AG10803 (cell line): Measurements from ENCODE around the gene TEAD2.

Experiments used
- DNase-seq: peaks from one replicate; pipeline ENCODE4 v3.0.0; 2010; ENCODE audit warnings: low read depth
- H3K4me3 ChIP-seq: 2 replicates; pipeline ENCODE4 v1.5.1; 2011; ENCODE audit warnings: mild to moderate bottlenecking, low read length, control low read depth
- CTCF ChIP-seq: conservative IDR thresholded peaks from 2 replicates; pipeline ENCODE4 v1.5.1; 2011; ENCODE audit warnings: mild to moderate bottlenecking, low read length, control low read depth, inconsistent platforms

TEAD2 gene

GRCh38 chr19:49403404-49404187, 41.4 kb upstream of the TEAD2 start:
- no peak for TF ChIP-seq CTCF
- no peak for DNase-seq
- H3K4me3 ChIP-seq = no peak overlapping the region

GRCh38 chr19:49400029-49400428, 37.8 kb upstream of the TEAD2 start:
- TF ChIP-seq CTCF = no peak
- H3K4me3 ChIP-seq = no peak overlapping the region
- peak; percentile 29 for DNase-seq

GRCh38 chr19:49398931-49399330, 36.7 kb upstream of the TEAD2 start:
- no peak for DNase-seq
- no peak overlapping the region for H3K4me3 ChIP-seq
- no peak for TF ChIP-seq CTCF

GRCh38 chr19:49398001-49398615, 35.9 kb upstream of the TEAD2 start:
- no peak overlapping the region for H3K4me3 ChIP-seq
- TF ChIP-seq CTCF = no peak
- no peak for DNase-seq

- no peak for DNase-seq
- H3K4me3 ChIP-seq = no peak overlapping the region
- TF ChIP-seq CTCF = no peak
These were observed 34.7 kb upstream of the TEAD2 start for GRCh38 chr19:49396738-49397505.

- TF ChIP-seq CTCF = no peak
- H3K4me3 ChIP-seq = no peak overlapping the region
- DNase-seq = no peak
These were observed 33.6 kb upstream of the TEAD2 start for GRCh38 chr19:49395581-49396407.
